Endodermal cell (in vitro differentiated cells): ENCODE measurements around the gene ACAN. TPM values are rescaled to one million over a fixed set of nuclear protein-coding genes. Genes with fewer than 3 reads are reported as not detected.

ENCODE experiments used
- DNase-seq: peaks from one replicate; pipeline ENCODE4 v3.0.0-alpha.2; 2017
- H3K27ac ChIP-seq: 2 replicates; pipeline ENCODE4 v1.5.1; 2013; ENCODE audit warnings: mild to moderate bottlenecking, low read depth, low read length, moderate library complexity
- H3K27me3 ChIP-seq: 2 replicates; pipeline ENCODE4 v1.6.1; 2013; ENCODE audit warnings: mild to moderate bottlenecking, low read length, moderate library complexity; ENCODE audit not compliant: insufficient read depth, control insufficient read depth, poor library complexity, severe bottlenecking
- H3K36me3 ChIP-seq: 2 replicates; pipeline ENCODE4 v1.7.0; 2013; ENCODE audit warnings: mild to moderate bottlenecking, low read length, moderate library complexity; ENCODE audit not compliant: control insufficient read depth, insufficient read depth
- H3K4me1 ChIP-seq: one replicate; pipeline ENCODE4 v1.7.0; 2013; ENCODE audit warnings: low read length; ENCODE audit not compliant: control insufficient read depth, insufficient read depth
- H3K4me3 ChIP-seq: 2 replicates; pipeline ENCODE4 v1.5.1; 2013; ENCODE audit warnings: mild to moderate bottlenecking, low read length, moderate library complexity
- H3K9ac ChIP-seq: 2 replicates; pipeline ENCODE4 v1.6.1; 2013; ENCODE audit warnings: mild to moderate bottlenecking, low read length, moderate library complexity; ENCODE audit not compliant: poor library complexity, severe bottlenecking; ENCODE audit errors: extremely low read depth
- H3K9me3 ChIP-seq: 2 replicates; pipeline ENCODE4 v1.6.1; 2013; ENCODE audit warnings: mild to moderate bottlenecking, low read length, moderate library complexity; ENCODE audit not compliant: control insufficient read depth
- H3K27ac Mint-ChIP-seq: 2 replicates; pipeline ENCODE4 v1.8.0; 2020; ENCODE audit warnings: mixed read lengths
- H3K27me3 Mint-ChIP-seq: 2 replicates; pipeline ENCODE4 v1.8.0; 2021; ENCODE audit warnings: mild to moderate bottlenecking, mixed read lengths; ENCODE audit not compliant: insufficient read depth
- H3K36me3 Mint-ChIP-seq: 2 replicates; pipeline ENCODE4 v1.8.0; 2020; ENCODE audit warnings: low read depth, mixed read lengths
- H3K4me1 Mint-ChIP-seq: 2 replicates; pipeline ENCODE4 v1.8.0; 2020; ENCODE audit warnings: mixed read lengths
- H3K4me3 Mint-ChIP-seq: 2 replicates; pipeline ENCODE4 v1.8.0; 2020; ENCODE audit warnings: mild to moderate bottlenecking, moderate library complexity, mixed read lengths
- H3K9me3 Mint-ChIP-seq: 2 replicates; pipeline ENCODE4 v1.8.0; 2020; ENCODE audit warnings: mild to moderate bottlenecking, mixed read lengths
- WGBS, 2 experiments: methylation state at CpG; one replicate each; pipeline versions ENCODE4 v1.1.5 to v1.1.7; 2013; ENCODE audit warnings: missing lambda C conversion rate in 2 of 2, mixed read lengths in 1 of 2; ENCODE audit not compliant: insufficient coverage in 1 of 2, insufficient read length in 1 of 2; 5-methylcytosine and 5-hydroxymethylcytosine counted together
- total RNA-seq, 2 donors: library from RNA; stranded (reverse); fragmentation: NEBNext Ultra II Directional in 1 of 2; extraction: Animal tissue kit (Norgen Biotek cat#: 25700) in 1 of 2; gene quantifications; 2 replicates in 1 of 2; 3 replicates in 1 of 2; pipeline ENCODE4 v1.2.1, GENCODE V29; 2021
- TF ChIP-seq, protein P1 (sequence below): fragments of 200-600 bp; sonication (generic); conservative IDR thresholded peaks from 2 replicates; pipeline ENCODE4 v1.5.0; 2021; ENCODE audit warnings: antibody characterized with exemption, mild to moderate bottlenecking

Gene ACAN
- total RNA-seq, 2 donors from 2014 or later = 0.38 to 0.75 TPM

- no peak overlapping the region for H3K27ac ChIP-seq
- 84 to 86% methylated on average over 3 to 8 of the region's 8 CpGs for WGBS, 2 experiments
- H3K36me3 ChIP-seq = no peaks in the 10 kb centered on the region
- no peaks in the 10 kb centered on the region for H3K4me1 Mint-ChIP-seq
- H3K9ac ChIP-seq = no peak overlapping the region
- H3K9me3 ChIP-seq = no peaks in the 10 kb centered on the region
- H3K27me3 Mint-ChIP-seq = peaks cover 2% of the 10 kb centered on the region
- no peaks in the 10 kb centered on the region for H3K4me1 ChIP-seq
- no peak overlapping the region for H3K4me3 Mint-ChIP-seq
- DNase-seq = no peak
- no peaks in the 10 kb centered on the region for H3K9me3 Mint-ChIP-seq
- H3K4me3 ChIP-seq = no peak overlapping the region
- TF ChIP-seq, protein P1, sequence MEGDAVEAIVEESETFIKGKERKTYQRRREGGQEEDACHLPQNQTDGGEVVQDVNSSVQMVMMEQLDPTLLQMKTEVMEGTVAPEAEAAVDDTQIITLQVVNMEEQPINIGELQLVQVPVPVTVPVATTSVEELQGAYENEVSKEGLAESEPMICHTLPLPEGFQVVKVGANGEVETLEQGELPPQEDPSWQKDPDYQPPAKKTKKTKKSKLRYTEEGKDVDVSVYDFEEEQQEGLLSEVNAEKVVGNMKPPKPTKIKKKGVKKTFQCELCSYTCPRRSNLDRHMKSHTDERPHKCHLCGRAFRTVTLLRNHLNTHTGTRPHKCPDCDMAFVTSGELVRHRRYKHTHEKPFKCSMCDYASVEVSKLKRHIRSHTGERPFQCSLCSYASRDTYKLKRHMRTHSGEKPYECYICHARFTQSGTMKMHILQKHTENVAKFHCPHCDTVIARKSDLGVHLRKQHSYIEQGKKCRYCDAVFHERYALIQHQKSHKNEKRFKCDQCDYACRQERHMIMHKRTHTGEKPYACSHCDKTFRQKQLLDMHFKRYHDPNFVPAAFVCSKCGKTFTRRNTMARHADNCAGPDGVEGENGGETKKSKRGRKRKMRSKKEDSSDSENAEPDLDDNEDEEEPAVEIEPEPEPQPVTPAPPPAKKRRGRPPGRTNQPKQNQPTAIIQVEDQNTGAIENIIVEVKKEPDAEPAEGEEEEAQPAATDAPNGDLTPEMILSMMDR = no peak
- H3K27ac Mint-ChIP-seq = no peak overlapping the region
- no peaks in the 10 kb centered on the region for H3K27me3 ChIP-seq
- no peaks in the 10 kb centered on the region for H3K36me3 Mint-ChIP-seq
Observed at GRCh38 chr15:88833731-88834100, 30.5 kb downstream of the ACAN start.

GRCh38 chr15:88834211-88834812 lies 31.1 kb downstream of the ACAN start:
- no peaks in the 10 kb centered on the region for H3K9me3 ChIP-seq
- H3K4me3 ChIP-seq = no peak overlapping the region
- Mint-ChIP-seq H3K9me3 (no peaks in the 10 kb centered on the region), H3K27ac (no peak overlapping the region), H3K27me3 (peaks cover 2% of the 10 kb centered on the region), H3K36me3 (no peaks in the 10 kb centered on the region), H3K4me3 (no peak overlapping the region), H3K4me1 (no peaks in the 10 kb centered on the region)
- H3K36me3 ChIP-seq = no peaks in the 10 kb centered on the region
- H3K9ac ChIP-seq = no peak overlapping the region
- 65 to 77% methylated on average over 7 to 14 of the region's 14 CpGs for WGBS, 2 experiments
- no peaks in the 10 kb centered on the region for H3K4me1 ChIP-seq
- no peaks in the 10 kb centered on the region for H3K27me3 ChIP-seq
- peak; percentile 86 for DNase-seq
- TF ChIP-seq, protein P1 = peak; percentile 85
- no peak overlapping the region for H3K27ac ChIP-seq

DNA sequence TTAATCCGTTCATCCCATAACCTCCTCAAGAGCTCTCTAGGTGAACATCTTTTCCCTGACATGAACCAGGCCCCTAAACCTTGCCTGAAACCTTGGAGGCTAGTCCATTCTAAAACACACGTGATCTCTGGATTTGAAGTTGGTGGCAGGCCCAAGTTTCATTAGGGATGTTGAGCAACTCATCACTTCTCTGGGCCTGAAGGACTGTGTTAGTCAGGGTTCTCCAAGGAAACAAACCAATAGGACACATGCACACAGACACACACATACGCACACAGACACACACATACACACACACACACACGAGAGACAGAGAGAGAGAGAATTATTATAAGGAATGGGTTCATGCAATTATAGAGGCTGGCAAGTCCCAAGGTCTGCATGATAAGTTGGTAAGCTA lies 31.9 kb downstream of the ACAN start:
- no peak overlapping the region for H3K4me3 Mint-ChIP-seq
- no peaks in the 10 kb centered on the region for H3K36me3 ChIP-seq
- H3K4me1 Mint-ChIP-seq = no peaks in the 10 kb centered on the region
- peaks cover 2% of the 10 kb centered on the region for H3K27me3 Mint-ChIP-seq
- H3K9me3 ChIP-seq = no peaks in the 10 kb centered on the region
- H3K27ac ChIP-seq = no peak overlapping the region
- H3K4me1 ChIP-seq = no peaks in the 10 kb centered on the region
- DNase-seq = no peak
- no peak overlapping the region for H3K4me3 ChIP-seq
- no peaks in the 10 kb centered on the region for H3K36me3 Mint-ChIP-seq
- H3K9me3 Mint-ChIP-seq = no peaks in the 10 kb centered on the region
- H3K27ac Mint-ChIP-seq = no peak overlapping the region
- TF ChIP-seq, protein P1 = no peak
- 84 to 100% methylated on average over 1 to 2 of the region's 4 CpGs for WGBS, 2 experiments
- no peak overlapping the region for H3K9ac ChIP-seq
- H3K27me3 ChIP-seq = no peaks in the 10 kb centered on the region
